BLaER1 (cell line): ENCODE results near the gene LRRC74B.

ENCODE experiments used
- H3K27ac ChIP-seq: shearing (Covaris generic); formaldehyde crosslinking; 2 replicates; pipeline ENCODE4 v1.8.1; 2022
- H3K27me3 ChIP-seq: shearing (Covaris generic); formaldehyde crosslinking; 2 replicates; pipeline ENCODE4 v1.8.1; 2022
- H3K36me3 ChIP-seq: shearing (Covaris generic); formaldehyde crosslinking; 2 replicates; pipeline ENCODE4 v1.8.1; 2022
- H3K4me1 ChIP-seq: shearing (Covaris generic); formaldehyde crosslinking; 2 replicates; pipeline ENCODE4 v1.8.1; 2022
- H3K4me2 ChIP-seq: shearing (Covaris generic); formaldehyde crosslinking; 2 replicates; pipeline ENCODE4 v1.8.1; 2022
- H3K4me3 ChIP-seq: shearing (Covaris generic); formaldehyde crosslinking; 2 replicates; pipeline ENCODE4 v1.8.1; 2022
- H3K9ac ChIP-seq: shearing (Covaris generic); formaldehyde crosslinking; 2 replicates; pipeline ENCODE4 v1.8.1; 2022
- H3K9me3 ChIP-seq: shearing (Covaris generic); formaldehyde crosslinking; 2 replicates; pipeline ENCODE4 v1.8.1; 2022
- H4K20me1 ChIP-seq: shearing (Covaris generic); formaldehyde crosslinking; 2 replicates; pipeline ENCODE4 v1.8.1; 2022
- Cebpa-rat ChIP-seq: shearing (Covaris generic); IDR thresholded peaks from 2 replicates; pipeline ENCODE4 v1.8.1; 2022

The LRRC74B gene

DNA sequence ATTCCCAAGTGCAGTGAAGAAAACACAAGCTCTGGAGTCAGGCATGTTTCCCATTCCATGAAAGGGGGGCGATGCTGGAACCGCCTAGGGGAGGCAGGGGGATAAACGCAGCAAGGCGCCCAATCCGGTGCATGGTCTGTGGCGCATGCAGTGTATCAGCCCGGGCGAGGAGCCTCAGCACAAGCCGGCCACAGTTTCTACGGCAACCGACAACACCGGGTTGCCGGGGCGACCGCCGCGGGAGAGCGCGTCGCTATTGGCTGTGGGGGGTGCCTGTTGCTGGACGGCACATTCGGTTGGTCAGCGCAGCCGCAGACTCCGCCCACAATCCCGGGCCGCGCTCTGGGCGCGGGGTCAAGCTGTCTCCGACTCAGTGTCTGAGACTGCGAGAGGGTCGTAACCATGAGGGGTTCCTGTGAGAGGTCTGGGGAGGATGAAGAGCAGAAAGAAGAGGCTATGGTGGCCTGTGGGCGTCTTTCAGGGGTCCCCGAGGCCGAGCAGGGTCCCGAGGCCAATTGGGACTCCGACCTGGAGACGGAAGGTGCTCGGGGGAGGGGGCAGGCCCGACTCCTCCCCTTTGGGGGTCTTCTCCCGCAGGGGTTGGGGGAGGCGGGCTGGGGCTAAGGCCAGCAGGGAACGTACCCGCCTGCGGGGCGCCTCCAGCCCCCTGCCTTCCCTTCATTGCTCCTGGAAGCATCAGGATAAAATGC is at the start of gene LRRC74B:
Gene LRRC74B, plus strand, starts transcription at position 362 of the 710 bp plus-strand sequence. Its CDS starts 41 bp downstream, at position 403.
- Histone ChIP-seq H3K9ac (peak within 1 kb of the TSS; percentile 40; the same call in 1 of the 2 replicates), H3K27me3 (no peaks in the 10 kb centered on the region), H3K9me3 (no peaks in the 10 kb centered on the region), H3K4me2 (peak within 1 kb of the TSS; percentile 86), H4K20me1 (peaks cover 6% of the 10 kb centered on the region; the same call in 1 of the 2 replicates), H3K27ac (no peak within 1 kb of the TSS), H3K4me3 (peak within 1 kb of the TSS; percentile 42), H3K4me1 (peaks cover 29% of the 10 kb centered on the region), H3K36me3 (no peaks in the 10 kb centered on the region)
- TF ChIP-seq Cebpa-rat: no peak

GRCh38 chr22:20996031-20996410 is 49.7 kb upstream of the LRRC74B start:
- Histone ChIP-seq H4K20me1 (peaks cover 46% of the 10 kb centered on the region), H3K9me3 (no peaks in the 10 kb centered on the region), H3K27ac (no peak overlapping the region), H3K4me1 (peaks cover 16% of the 10 kb centered on the region), H3K27me3 (no peaks in the 10 kb centered on the region), H3K4me2 (no peak overlapping the region), H3K9ac (no peak overlapping the region), H3K36me3 (peaks cover 94% of the 10 kb centered on the region), H3K4me3 (no peak overlapping the region)
- TF ChIP-seq Cebpa-rat: no peak

DNA sequence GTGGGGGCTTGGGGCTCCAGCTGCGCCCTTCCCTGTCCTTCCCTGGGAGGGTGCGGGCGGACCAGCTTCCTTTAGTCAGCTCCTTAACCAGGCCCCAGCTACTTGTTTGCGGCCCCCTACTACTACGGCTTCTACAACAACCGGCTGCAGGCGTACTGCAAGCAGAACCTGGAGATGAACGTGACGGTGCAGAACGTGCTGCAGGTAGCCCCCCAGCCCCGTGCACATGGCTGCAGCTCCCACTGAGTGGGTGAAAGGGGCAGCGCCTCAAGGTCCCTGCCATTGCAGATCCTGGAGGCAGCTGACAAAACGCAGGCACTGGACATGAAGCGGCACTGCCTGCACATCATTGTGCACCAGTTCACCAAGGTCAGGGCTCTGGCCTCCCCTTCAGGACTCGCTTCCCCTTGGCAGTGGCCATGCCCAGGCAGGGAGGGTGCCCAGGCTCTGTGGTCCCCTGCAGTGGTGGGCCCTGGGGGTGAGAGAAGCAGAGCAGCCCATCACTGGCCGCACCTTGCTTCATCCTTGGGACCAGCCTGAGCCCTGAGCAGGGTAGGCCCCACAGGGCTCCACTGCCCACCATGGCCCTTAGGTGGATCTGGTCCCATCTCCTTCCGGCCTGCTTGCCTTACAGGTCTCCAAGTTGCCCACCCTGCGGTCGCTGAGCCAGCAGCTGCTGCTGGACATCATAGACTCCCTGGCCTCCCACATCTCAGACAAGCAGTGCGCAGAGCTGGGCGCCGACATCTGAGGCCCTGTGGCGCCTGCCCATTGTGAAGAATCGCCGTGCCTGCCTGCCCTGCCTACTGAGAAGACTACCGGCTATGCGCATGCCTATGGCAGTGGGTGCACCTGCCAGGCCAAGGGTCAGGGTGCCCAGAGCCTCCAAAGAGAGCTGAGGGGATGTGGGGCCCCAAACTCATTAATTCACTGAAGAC is 48.9 kb upstream of the LRRC74B start:
- Histone ChIP-seq H3K9me3 (no peaks in the 10 kb centered on the region), H3K36me3 (peaks cover 85% of the 10 kb centered on the region), H3K4me3 (no peak overlapping the region), H3K4me2 (no peak overlapping the region), H3K9ac (no peak overlapping the region), H3K27ac (no peak overlapping the region), H4K20me1 (peaks cover 48% of the 10 kb centered on the region), H3K27me3 (no peaks in the 10 kb centered on the region), H3K4me1 (peaks cover 19% of the 10 kb centered on the region)
- no peak for TF ChIP-seq Cebpa-rat

DNA sequence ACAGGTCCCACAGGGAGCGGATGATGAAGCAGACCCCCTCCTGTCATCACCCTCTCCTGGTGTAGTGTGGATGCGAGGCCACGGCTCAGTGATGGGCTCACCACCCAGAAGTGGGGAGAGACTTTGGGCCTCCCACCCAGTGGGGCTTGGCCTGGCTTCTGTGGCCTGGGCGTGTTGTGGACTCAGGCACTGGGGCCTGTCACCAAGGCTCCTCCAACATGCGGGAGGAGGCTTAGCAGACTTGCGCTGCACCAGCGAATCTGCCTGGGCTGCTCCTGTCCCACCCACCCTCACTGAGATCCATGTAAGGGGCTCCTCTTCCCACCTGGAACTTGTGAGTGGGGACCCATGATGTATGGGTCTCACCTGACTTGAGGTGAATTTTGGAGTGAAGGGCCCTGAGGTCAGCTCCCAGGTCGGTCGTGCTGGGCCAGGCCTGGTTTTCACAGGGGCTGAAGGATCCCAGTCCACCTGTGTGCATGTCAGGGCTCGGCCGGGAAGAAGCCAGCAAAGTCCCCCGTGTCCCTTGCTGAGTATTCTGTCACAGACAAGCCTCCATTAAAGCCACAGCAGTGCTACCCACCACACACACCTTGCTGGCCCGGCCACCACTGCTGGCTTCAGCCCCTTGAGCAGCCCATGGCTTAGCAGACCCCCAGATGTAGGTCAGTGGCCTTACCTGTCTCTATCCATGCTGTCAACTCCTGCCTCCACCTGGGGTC is 48.0 kb upstream of the LRRC74B start:
- H3K4me1 ChIP-seq: peaks cover 20% of the 10 kb centered on the region
- H3K27ac ChIP-seq: no peak overlapping the region
- H4K20me1 ChIP-seq: peaks cover 48% of the 10 kb centered on the region
- no peaks in the 10 kb centered on the region for H3K9me3 ChIP-seq
- H3K4me2 ChIP-seq: no peak overlapping the region
- TF ChIP-seq Cebpa-rat: no peak
- H3K4me3 ChIP-seq: no peak overlapping the region
- H3K9ac ChIP-seq: no peak overlapping the region
- H3K27me3 ChIP-seq: no peaks in the 10 kb centered on the region
- peaks cover 77% of the 10 kb centered on the region for H3K36me3 ChIP-seq

DNA sequence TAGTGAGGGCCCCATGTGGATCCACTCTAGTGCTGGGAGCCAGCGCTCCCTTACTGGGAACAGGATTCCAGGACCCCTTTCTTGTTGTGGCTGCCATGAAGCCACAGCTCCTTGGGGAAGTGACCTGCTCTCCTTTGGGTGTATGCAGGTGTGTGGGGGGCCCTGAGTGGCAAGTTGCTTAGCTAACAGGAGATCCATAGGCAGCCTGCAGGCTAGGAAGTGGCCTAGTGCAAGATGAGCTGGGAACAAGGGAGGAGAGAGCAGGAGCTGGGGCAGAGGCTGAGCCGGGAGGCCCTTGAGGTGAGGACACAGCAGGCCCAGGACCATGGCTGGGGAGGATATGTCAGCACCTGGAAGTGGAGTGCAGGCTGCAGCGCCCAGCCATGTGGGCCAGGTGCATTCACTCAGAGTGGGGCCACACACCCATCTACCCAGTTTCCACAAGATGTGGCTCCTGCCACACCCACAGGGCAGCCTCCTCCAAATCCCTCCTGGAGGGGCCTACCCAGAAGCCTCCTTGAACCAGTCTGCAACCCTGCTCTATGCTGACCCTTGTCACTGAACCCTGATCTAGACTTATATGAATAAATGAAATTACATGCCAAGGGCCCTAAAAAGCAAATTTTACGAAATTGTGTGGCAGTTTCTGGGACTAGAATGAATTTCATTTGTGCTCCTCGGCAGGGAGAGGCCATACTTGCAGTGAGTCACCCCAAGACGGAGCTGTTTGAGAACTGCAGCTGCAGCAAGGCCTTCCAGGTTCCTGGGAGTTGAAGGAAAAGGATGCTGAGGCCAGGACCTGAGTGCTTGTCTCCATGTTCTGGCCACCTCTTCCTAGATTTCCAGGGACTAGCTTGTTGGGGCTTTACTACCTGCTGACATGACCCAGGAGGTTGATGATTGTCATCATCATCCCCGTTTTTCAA is 47.1 kb upstream of the LRRC74B start:
- H3K9ac ChIP-seq: 0 out of 2 replicates have a peak overlapping the region, but pooled peaks have one; percentile 90
- H3K4me3 ChIP-seq: no peak overlapping the region
- H3K9me3 ChIP-seq: no peaks in the 10 kb centered on the region
- H4K20me1 ChIP-seq: peaks cover 48% of the 10 kb centered on the region
- H3K4me1 ChIP-seq: peaks cover 30% of the 10 kb centered on the region
- H3K4me2 ChIP-seq: no peak overlapping the region
- H3K36me3 ChIP-seq: peaks cover 67% of the 10 kb centered on the region
- TF ChIP-seq Cebpa-rat: no peak
- no peak overlapping the region for H3K27ac ChIP-seq
- no peaks in the 10 kb centered on the region for H3K27me3 ChIP-seq

DNA sequence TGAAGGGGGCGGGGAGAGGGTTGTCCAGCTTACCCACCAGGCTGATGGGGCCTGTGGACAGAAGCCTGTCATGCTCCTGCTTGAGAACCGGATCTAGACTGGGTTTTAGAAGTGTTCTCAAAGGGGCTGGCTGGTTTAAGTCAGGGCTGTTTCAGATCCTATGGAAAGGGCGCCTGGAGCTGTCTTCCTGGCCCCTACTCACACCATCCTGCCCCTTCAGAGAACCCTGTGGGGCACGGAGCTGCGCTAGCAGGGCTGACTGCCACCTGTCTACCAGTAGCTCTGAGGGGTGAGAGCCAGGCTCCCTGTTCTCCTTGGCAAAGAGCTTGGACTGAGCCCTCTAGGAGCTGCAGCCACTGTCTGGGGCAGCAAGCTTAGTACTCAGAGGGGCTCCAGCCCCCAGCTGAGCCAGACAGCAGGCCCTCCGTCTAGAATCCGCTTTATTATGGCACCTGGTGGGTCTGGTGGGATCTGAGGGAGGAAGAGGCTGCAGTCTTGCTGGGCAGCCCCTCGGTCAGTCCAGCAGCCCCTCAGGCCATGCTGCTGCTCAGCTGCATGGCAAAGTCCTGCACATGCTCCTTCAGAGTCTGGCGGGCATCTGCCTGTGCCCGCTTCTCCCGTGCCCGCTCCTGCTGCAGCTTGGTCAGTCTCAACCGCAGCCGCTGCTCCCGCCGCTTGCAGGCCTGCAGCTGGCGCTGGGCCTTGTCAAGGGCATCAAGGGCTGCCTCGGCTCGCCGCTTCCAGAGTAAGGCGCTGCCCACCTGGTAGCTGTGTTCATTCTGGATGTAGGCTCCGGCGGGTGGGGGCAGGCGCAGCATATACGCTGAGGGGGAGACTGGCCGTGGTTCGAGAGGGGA is 46.2 kb upstream of the LRRC74B start:
- H3K36me3 ChIP-seq: peaks cover 58% of the 10 kb centered on the region
- peaks cover 48% of the 10 kb centered on the region for H4K20me1 ChIP-seq
- H3K27ac ChIP-seq: peak overlapping the region; percentile 92; the same call in 1 of the 2 replicates
- H3K9ac ChIP-seq: peak overlapping the region; percentile 90
- no peaks in the 10 kb centered on the region for H3K9me3 ChIP-seq
- TF ChIP-seq Cebpa-rat: no peak
- H3K27me3 ChIP-seq: no peaks in the 10 kb centered on the region
- H3K4me2 ChIP-seq: peak overlapping the region; percentile 100
- 0 out of 2 replicates have a peak overlapping the region, but pooled peaks have one; percentile 79 for H3K4me3 ChIP-seq
- H3K4me1 ChIP-seq: peaks cover 34% of the 10 kb centered on the region

GRCh38 chr22:21000207-21000986 is 45.3 kb upstream of the LRRC74B start:
- Histone ChIP-seq H3K4me1 (peaks cover 34% of the 10 kb centered on the region), H3K36me3 (peaks cover 50% of the 10 kb centered on the region), H3K4me3 (peak overlapping the region; percentile 79), H3K9ac (peak overlapping the region; percentile 90), H3K9me3 (no peaks in the 10 kb centered on the region), H3K27me3 (no peaks in the 10 kb centered on the region), H3K4me2 (peak overlapping the region; percentile 100), H3K27ac (peak overlapping the region; percentile 92), H4K20me1 (peaks cover 48% of the 10 kb centered on the region)
- TF ChIP-seq Cebpa-rat: no peak
